ENCODE results near the gene IL10RB. TPM values are rescaled to one million over a fixed set of nuclear protein-coding genes. Genes with fewer than 3 reads are reported as not detected.

IL10RB gene
- total and polyA plus RNA-seq, 2 experiments from 2014 or later = 2.2 to 2.5 TPM

DNA sequence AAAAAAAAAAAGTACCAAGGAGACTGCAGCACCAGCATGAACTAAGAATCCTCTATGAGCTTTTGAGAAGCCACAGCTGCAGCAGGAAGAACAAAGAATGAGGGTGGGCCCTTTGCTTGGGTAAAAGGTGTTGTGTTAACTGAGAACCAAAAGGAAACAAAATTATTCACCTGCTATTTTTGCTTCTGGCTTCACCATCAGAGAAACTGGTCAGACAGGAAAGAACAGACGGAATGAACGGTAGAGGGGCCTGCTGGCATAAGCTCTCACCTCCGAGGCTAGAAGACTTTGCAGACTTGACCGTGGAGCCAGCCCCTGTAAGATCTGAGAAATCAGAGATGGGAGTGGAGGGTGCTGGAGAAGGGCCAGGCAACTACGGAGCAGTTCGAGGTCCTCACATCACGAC is 27.6 kb downstream of the IL10RB start:
- H3K4me2 ChIP-seq = no peak overlapping the region
- no peaks in the 10 kb centered on the region for H3K9me3 Mint-ChIP-seq
- H3K36me3 ChIP-seq (ENCODE audit: insufficient read depth) = no peaks in the 10 kb centered on the region
- ATAC-seq = no peak
- no peak overlapping the region for H3K27ac Mint-ChIP-seq
- H3F3A ChIP-seq (replicated peaks; ENCODE audit: low read depth) = no peaks in the 10 kb centered on the region
- no peaks in the 10 kb centered on the region for H3K36me3 Mint-ChIP-seq (ENCODE audit: low read depth)
- no peaks in the 10 kb centered on the region for H3K27me3 ChIP-seq (ENCODE audit: insufficient read depth)
- no peak overlapping the region for H3K27ac ChIP-seq (ENCODE audit: low read depth)
- no peaks in the 10 kb centered on the region for H3K4me1 ChIP-seq (ENCODE audit: insufficient read depth)
- no peak overlapping the region for H3K4me3 Mint-ChIP-seq
- H3K79me2 ChIP-seq (replicated peaks; ENCODE audit: insufficient read depth) = no peaks in the 10 kb centered on the region
- no peaks in the 10 kb centered on the region for H3K9me2 ChIP-seq (ENCODE audit: insufficient read depth)
- TF ChIP-seq, protein P1, sequence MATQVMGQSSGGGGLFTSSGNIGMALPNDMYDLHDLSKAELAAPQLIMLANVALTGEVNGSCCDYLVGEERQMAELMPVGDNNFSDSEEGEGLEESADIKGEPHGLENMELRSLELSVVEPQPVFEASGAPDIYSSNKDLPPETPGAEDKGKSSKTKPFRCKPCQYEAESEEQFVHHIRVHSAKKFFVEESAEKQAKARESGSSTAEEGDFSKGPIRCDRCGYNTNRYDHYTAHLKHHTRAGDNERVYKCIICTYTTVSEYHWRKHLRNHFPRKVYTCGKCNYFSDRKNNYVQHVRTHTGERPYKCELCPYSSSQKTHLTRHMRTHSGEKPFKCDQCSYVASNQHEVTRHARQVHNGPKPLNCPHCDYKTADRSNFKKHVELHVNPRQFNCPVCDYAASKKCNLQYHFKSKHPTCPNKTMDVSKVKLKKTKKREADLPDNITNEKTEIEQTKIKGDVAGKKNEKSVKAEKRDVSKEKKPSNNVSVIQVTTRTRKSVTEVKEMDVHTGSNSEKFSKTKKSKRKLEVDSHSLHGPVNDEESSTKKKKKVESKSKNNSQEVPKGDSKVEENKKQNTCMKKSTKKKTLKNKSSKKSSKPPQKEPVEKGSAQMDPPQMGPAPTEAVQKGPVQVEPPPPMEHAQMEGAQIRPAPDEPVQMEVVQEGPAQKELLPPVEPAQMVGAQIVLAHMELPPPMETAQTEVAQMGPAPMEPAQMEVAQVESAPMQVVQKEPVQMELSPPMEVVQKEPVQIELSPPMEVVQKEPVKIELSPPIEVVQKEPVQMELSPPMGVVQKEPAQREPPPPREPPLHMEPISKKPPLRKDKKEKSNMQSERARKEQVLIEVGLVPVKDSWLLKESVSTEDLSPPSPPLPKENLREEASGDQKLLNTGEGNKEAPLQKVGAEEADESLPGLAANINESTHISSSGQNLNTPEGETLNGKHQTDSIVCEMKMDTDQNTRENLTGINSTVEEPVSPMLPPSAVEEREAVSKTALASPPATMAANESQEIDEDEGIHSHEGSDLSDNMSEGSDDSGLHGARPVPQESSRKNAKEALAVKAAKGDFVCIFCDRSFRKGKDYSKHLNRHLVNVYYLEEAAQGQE (IDR thresholded peaks at IDR 0.05; ENCODE audit: unreplicated experiment) = no peak
- TF ChIP-seq EZH2phosphoT487 (IDR thresholded peaks at IDR 0.05; ENCODE audit: unreplicated experiment) = no peak
- TF ChIP-seq STAT1 (IDR thresholded peaks at IDR 0.05; ENCODE audit: unreplicated experiment) = no peak
- TF ChIP-seq ZNF114 (CRISPR knock-in tag; IDR thresholded peaks at IDR 0.05) = no peak
- no peak for DNase-seq (ENCODE audit: low spot score)
- no peaks in the 10 kb centered on the region for H4K20me1 ChIP-seq (replicated peaks; ENCODE audit: insufficient read depth)
- H2AFZ ChIP-seq = no peak overlapping the region
- H3K4me3 ChIP-seq = no peak overlapping the region
- peaks cover under 1% of the 10 kb centered on the region; the same call in 2 of the 3 replicates for H3K4me1 Mint-ChIP-seq
- H3K27me3 Mint-ChIP-seq (ENCODE audit: insufficient read depth, low read depth, poor library complexity) = peaks cover 2% of the 10 kb centered on the region

DNA sequence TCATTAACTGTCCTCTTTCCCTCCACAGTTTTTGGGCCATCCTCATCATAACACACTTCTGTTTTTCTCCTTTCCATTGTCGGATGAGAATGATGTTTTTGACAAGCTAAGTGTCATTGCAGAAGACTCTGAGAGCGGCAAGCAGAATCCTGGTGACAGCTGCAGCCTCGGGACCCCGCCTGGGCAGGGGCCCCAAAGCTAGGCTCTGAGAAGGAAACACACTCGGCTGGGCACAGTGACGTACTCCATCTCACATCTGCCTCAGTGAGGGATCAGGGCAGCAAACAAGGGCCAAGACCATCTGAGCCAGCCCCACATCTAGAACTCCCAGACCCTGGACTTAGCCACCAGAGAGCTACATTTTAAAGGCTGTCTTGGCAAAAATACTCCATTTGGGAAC is 30.0 kb downstream of the IL10RB start:
- Histone ChIP-seq H4K20me1 (replicated peaks; ENCODE audit: insufficient read depth) (no peaks in the 10 kb centered on the region), H3K4me1 (ENCODE audit: insufficient read depth) (no peaks in the 10 kb centered on the region), H2AFZ (no peak overlapping the region), H3F3A (replicated peaks; ENCODE audit: low read depth) (no peaks in the 10 kb centered on the region), H3K36me3 (ENCODE audit: insufficient read depth) (no peaks in the 10 kb centered on the region), H3K9me2 (ENCODE audit: insufficient read depth) (no peaks in the 10 kb centered on the region), H3K27ac (ENCODE audit: low read depth) (no peak overlapping the region), H3K79me2 (replicated peaks; ENCODE audit: insufficient read depth) (no peaks in the 10 kb centered on the region), H3K4me2 (no peak overlapping the region), H3K27me3 (ENCODE audit: insufficient read depth) (no peaks in the 10 kb centered on the region), H3K4me3 (no peak overlapping the region)
- Mint-ChIP-seq H3K27me3 (ENCODE audit: insufficient read depth, low read depth, poor library complexity) (peaks cover 2% of the 10 kb centered on the region), H3K4me1 (peaks cover 9% of the 10 kb centered on the region), H3K36me3 (ENCODE audit: low read depth) (no peaks in the 10 kb centered on the region), H3K27ac (no peak overlapping the region; the same call in 1 of the 2 replicates), H3K4me3 (no peak overlapping the region), H3K9me3 (no peaks in the 10 kb centered on the region)
- DNase-seq (ENCODE audit: low spot score) (no peak), ATAC-seq (no peak)
- TF ChIP-seq, protein P2, sequence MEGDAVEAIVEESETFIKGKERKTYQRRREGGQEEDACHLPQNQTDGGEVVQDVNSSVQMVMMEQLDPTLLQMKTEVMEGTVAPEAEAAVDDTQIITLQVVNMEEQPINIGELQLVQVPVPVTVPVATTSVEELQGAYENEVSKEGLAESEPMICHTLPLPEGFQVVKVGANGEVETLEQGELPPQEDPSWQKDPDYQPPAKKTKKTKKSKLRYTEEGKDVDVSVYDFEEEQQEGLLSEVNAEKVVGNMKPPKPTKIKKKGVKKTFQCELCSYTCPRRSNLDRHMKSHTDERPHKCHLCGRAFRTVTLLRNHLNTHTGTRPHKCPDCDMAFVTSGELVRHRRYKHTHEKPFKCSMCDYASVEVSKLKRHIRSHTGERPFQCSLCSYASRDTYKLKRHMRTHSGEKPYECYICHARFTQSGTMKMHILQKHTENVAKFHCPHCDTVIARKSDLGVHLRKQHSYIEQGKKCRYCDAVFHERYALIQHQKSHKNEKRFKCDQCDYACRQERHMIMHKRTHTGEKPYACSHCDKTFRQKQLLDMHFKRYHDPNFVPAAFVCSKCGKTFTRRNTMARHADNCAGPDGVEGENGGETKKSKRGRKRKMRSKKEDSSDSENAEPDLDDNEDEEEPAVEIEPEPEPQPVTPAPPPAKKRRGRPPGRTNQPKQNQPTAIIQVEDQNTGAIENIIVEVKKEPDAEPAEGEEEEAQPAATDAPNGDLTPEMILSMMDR (conservative IDR thresholded peaks at IDR 0.05; ENCODE audit: low read depth in 2 of 2) = no peak
- TF ChIP-seq POLR2AphosphoS5 (IDR thresholded peaks at IDR 0.05; ENCODE audit: low read depth) = no peak
- TF ChIP-seq, protein P3, sequence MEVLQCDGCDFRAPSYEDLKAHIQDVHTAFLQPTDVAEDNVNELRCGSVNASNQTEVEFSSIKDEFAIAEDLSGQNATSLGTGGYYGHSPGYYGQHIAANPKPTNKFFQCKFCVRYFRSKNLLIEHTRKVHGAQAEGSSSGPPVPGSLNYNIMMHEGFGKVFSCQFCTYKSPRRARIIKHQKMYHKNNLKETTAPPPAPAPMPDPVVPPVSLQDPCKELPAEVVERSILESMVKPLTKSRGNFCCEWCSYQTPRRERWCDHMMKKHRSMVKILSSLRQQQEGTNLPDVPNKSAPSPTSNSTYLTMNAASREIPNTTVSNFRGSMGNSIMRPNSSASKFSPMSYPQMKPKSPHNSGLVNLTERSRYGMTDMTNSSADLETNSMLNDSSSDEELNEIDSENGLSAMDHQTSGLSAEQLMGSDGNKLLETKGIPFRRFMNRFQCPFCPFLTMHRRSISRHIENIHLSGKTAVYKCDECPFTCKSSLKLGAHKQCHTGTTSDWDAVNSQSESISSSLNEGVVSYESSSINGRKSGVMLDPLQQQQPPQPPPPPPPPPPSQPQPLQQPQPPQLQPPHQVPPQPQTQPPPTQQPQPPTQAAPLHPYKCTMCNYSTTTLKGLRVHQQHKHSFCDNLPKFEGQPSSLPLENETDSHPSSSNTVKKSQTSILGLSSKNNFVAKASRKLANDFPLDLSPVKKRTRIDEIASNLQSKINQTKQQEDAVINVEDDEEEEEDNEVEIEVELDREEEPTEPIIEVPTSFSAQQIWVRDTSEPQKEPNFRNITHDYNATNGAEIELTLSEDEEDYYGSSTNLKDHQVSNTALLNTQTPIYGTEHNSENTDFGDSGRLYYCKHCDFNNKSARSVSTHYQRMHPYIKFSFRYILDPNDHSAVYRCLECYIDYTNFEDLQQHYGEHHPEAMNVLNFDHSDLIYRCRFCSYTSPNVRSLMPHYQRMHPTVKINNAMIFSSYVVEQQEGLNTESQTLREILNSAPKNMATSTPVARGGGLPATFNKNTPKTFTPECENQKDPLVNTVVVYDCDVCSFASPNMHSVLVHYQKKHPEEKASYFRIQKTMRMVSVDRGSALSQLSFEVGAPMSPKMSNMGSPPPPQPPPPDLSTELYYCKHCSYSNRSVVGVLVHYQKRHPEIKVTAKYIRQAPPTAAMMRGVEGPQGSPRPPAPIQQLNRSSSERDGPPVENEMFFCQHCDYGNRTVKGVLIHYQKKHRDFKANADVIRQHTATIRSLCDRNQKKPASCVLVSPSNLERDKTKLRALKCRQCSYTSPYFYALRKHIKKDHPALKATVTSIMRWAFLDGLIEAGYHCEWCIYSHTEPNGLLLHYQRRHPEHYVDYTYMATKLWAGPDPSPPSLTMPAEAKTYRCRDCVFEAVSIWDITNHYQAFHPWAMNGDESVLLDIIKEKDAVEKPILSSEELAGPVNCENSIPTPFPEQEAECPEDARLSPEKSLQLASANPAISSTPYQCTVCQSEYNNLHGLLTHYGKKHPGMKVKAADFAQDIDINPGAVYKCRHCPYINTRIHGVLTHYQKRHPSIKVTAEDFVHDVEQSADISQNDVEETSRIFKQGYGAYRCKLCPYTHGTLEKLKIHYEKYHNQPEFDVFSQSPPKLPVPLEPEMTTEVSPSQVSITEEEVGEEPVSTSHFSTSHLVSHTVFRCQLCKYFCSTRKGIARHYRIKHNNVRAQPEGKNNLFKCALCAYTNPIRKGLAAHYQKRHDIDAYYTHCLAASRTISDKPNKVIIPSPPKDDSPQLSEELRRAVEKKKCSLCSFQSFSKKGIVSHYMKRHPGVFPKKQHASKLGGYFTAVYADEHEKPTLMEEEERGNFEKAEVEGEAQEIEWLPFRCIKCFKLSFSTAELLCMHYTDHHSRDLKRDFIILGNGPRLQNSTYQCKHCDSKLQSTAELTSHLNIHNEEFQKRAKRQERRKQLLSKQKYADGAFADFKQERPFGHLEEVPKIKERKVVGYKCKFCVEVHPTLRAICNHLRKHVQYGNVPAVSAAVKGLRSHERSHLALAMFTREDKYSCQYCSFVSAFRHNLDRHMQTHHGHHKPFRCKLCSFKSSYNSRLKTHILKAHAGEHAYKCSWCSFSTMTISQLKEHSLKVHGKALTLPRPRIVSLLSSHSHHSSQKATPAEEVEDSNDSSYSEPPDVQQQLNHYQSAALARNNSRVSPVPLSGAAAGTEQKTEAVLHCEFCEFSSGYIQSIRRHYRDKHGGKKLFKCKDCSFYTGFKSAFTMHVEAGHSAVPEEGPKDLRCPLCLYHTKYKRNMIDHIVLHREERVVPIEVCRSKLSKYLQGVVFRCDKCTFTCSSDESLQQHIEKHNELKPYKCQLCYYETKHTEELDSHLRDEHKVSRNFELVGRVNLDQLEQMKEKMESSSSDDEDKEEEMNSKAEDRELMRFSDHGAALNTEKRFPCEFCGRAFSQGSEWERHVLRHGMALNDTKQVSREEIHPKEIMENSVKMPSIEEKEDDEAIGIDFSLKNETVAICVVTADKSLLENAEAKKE (CRISPR knock-in tag; IDR thresholded peaks at IDR 0.05) = no peak
- TF ChIP-seq EZH2phosphoT487 (IDR thresholded peaks at IDR 0.05; ENCODE audit: unreplicated experiment) = no peak
- no peak for TF ChIP-seq CREB1 (CRISPR knock-in tag; IDR thresholded peaks at IDR 0.05; ENCODE audit: low read depth)
- TF ChIP-seq ZNF114 (CRISPR knock-in tag; IDR thresholded peaks at IDR 0.05) = no peak
- no peak for TF ChIP-seq NANOG (IDR thresholded peaks at IDR 0.05; ENCODE audit: borderline replicate concordance)
- no peak for TF ChIP-seq JUNB (IDR thresholded peaks at IDR 0.05; ENCODE audit: unreplicated experiment)
- TF ChIP-seq STAT1 (IDR thresholded peaks at IDR 0.05; ENCODE audit: unreplicated experiment) = no peak
- no peak for TF ChIP-seq ZNF331 (CRISPR knock-in tag; IDR thresholded peaks at IDR 0.05; ENCODE audit: low read depth)
